Loucy (cell line): ENCODE results near the gene PEX16.

Experiments used
- H2AFZ ChIP-seq: fragments of 200-600 bp; sonication (generic); 2 replicates; pipeline ENCODE4 v1.6.0; 2016; ENCODE audit warnings: antibody characterized with exemption, mild to moderate bottlenecking, low read length, moderate library complexity
- H3F3A ChIP-seq: fragments of 200-600 bp; 2 replicates; pipeline ENCODE4 v1.6.0; 2016; ENCODE audit warnings: antibody characterized with exemption, low read depth, mild to moderate bottlenecking
- H3K27me3 ChIP-seq: fragments of 200-600 bp; sonication (generic); 2 replicates; pipeline ENCODE4 v1.6.1; 2014; ENCODE audit warnings: low read length, mild to moderate bottlenecking; ENCODE audit not compliant: insufficient read depth, poor library complexity, severe bottlenecking
- H3K36me3 ChIP-seq: fragments of 200-600 bp; sonication (generic); 2 replicates; pipeline ENCODE4 v1.6.1; 2016; ENCODE audit warnings: low read length; ENCODE audit not compliant: insufficient read depth
- H3K4me1 ChIP-seq: fragments of 200-600 bp; sonication (generic); 2 replicates; pipeline ENCODE4 v1.5.1; 2014; ENCODE audit warnings: low read length, mild to moderate bottlenecking; ENCODE audit not compliant: insufficient read depth, poor library complexity, severe bottlenecking
- H3K4me2 ChIP-seq: fragments of 200-600 bp; sonication (generic); 2 replicates; pipeline ENCODE4 v1.6.0; 2014; ENCODE audit warnings: antibody characterized with exemption, low read length, low read depth, mild to moderate bottlenecking; ENCODE audit not compliant: poor library complexity, severe bottlenecking
- H3K4me3 ChIP-seq: fragments of 200-600 bp; sonication (generic); 2 replicates; pipeline ENCODE4 v1.5.1; 2014; ENCODE audit warnings: low read length, mild to moderate bottlenecking, mixed read lengths; ENCODE audit not compliant: poor library complexity, severe bottlenecking
- H3K79me2 ChIP-seq: fragments of 200-600 bp; sonication (generic); 2 replicates; pipeline ENCODE4 v1.6.1; 2014; ENCODE audit warnings: low read length; ENCODE audit not compliant: insufficient read depth
- H3K9ac ChIP-seq: fragments of 200-600 bp; sonication (generic); 2 replicates; pipeline ENCODE4 v1.6.0; 2014; ENCODE audit warnings: mild to moderate bottlenecking, low read depth, low read length, moderate library complexity; ENCODE audit not compliant: poor library complexity, severe bottlenecking
- H3K9me2 ChIP-seq: fragments of 200-600 bp; sonication (generic); replicated peaks from 2 replicates; pipeline ENCODE4 v1.6.1; 2016; ENCODE audit warnings: low read depth, low read length, mixed read lengths
- H3K9me3 ChIP-seq: fragments of 200-600 bp; sonication (generic); 2 replicates; pipeline ENCODE4 v1.6.1; 2014; ENCODE audit warnings: mild to moderate bottlenecking, antibody characterized with exemption, low read length, low read depth; ENCODE audit not compliant: insufficient read depth
- H4K20me1 ChIP-seq: fragments of 200-600 bp; sonication (generic); 2 replicates; pipeline ENCODE4 v1.6.0; 2014; ENCODE audit warnings: antibody characterized with exemption, low read length, mild to moderate bottlenecking; ENCODE audit not compliant: insufficient read depth, poor library complexity, severe bottlenecking
- CTCF ChIP-seq: fragments of 200-600 bp; sonication (generic); conservative IDR thresholded peaks from 2 replicates; pipeline ENCODE4 v1.5.1; 2014; ENCODE audit warnings: mild to moderate bottlenecking, antibody characterized with exemption, low read length
- EZH2phosphoT487 ChIP-seq: fragments of 200-600 bp; IDR thresholded peaks from 2 replicates; pipeline ENCODE4 v1.6.1; 2018; ENCODE audit warnings: antibody characterized with exemption, mild to moderate bottlenecking, moderate library complexity, borderline replicate concordance

Gene PEX16

GRCh38 chr11:45899448-45900174, 18.1 kb downstream of the PEX16 start:
- no peaks in the 10 kb centered on the region for H4K20me1 ChIP-seq
- H3K9me3 ChIP-seq, result no peaks in the 10 kb centered on the region
- H3K9me2 ChIP-seq, result no peaks in the 10 kb centered on the region
- no peak overlapping the region for H2AFZ ChIP-seq
- H3K4me2 ChIP-seq, result no peak overlapping the region
- H3K27me3 ChIP-seq, result no peaks in the 10 kb centered on the region
- H3K9ac ChIP-seq, result no peak overlapping the region
- H3K79me2 ChIP-seq, result no peaks in the 10 kb centered on the region
- H3K4me1 ChIP-seq, result peaks cover 4% of the 10 kb centered on the region
- no peak overlapping the region for H3K4me3 ChIP-seq
- no peaks in the 10 kb centered on the region for H3F3A ChIP-seq
- no peak for TF ChIP-seq EZH2phosphoT487
- no peak for TF ChIP-seq CTCF
- H3K36me3 ChIP-seq, result no peaks in the 10 kb centered on the region

- Histone ChIP-seq H3K79me2 (no peaks in the 10 kb centered on the region), H4K20me1 (no peaks in the 10 kb centered on the region), H3K9me2 (no peaks in the 10 kb centered on the region), H3F3A (no peaks in the 10 kb centered on the region), H3K9me3 (no peaks in the 10 kb centered on the region), H3K9ac (no peak overlapping the region), H3K36me3 (no peaks in the 10 kb centered on the region), H3K4me3 (no peak overlapping the region), H3K4me1 (peaks cover 4% of the 10 kb centered on the region), H3K4me2 (no peak overlapping the region), H2AFZ (no peak overlapping the region), H3K27me3 (no peaks in the 10 kb centered on the region)
- no peak for TF ChIP-seq EZH2phosphoT487
- no peak for TF ChIP-seq CTCF
Observed at GRCh38 chr11:45899086-45899447, 18.6 kb downstream of the PEX16 start.

GRCh38 chr11:45897556-45897955, 20.1 kb downstream of the PEX16 start:
- Histone ChIP-seq H4K20me1 (no peaks in the 10 kb centered on the region), H3K9me2 (no peaks in the 10 kb centered on the region), H3K79me2 (no peaks in the 10 kb centered on the region), H3K36me3 (no peaks in the 10 kb centered on the region), H3K27me3 (no peaks in the 10 kb centered on the region), H2AFZ (no peak overlapping the region), H3K4me3 (no peak overlapping the region), H3K4me1 (peaks cover 4% of the 10 kb centered on the region), H3K9me3 (no peaks in the 10 kb centered on the region), H3F3A (no peaks in the 10 kb centered on the region), H3K4me2 (no peak overlapping the region), H3K9ac (no peak overlapping the region)
- TF ChIP-seq EZH2phosphoT487, result no peak
- no peak for TF ChIP-seq CTCF
